Smooth muscle cell (in vitro differentiated cells): ENCODE data around the gene NFKB2. TPM values are rescaled to one million over a fixed set of nuclear protein-coding genes. Genes with fewer than 3 reads are reported as not detected.
A peak's percentile ranks its signal among the peaks of the same experiment; 100 is the strongest.

Experiments used
- DNase-seq: peaks from one replicate; lab custom pipeline; 2025; ENCODE audit not compliant: unreplicated experiment; lab: John Stamatoyannopoulos, UW
- H2AFZ ChIP-seq: fragments of 200-600 bp; sonication (generic); 2 replicates; pipeline ENCODE4 v1.6.0; 2016; ENCODE audit warnings: antibody characterized with exemption, low read depth, mild to moderate bottlenecking
- H3F3A ChIP-seq: fragments of 200-600 bp; sonication (generic); 2 replicates; pipeline ENCODE4 v1.6.0; 2017; ENCODE audit warnings: antibody characterized with exemption, low read depth
- H3K27ac ChIP-seq: fragments of 200-600 bp; sonication (generic); 2 replicates; pipeline ENCODE4 v1.5.1; 2016; ENCODE audit warnings: low read depth, mild to moderate bottlenecking
- H3K27me3 ChIP-seq: fragments of 200-600 bp; sonication (generic); 2 replicates; pipeline ENCODE4 v1.6.1; 2016; ENCODE audit warnings: low read depth, mild to moderate bottlenecking
- H3K36me3 ChIP-seq: fragments of 200-600 bp; sonication (generic); 2 replicates; pipeline ENCODE4 v1.5.1; 2016; ENCODE audit warnings: low read depth
- H3K4me1 ChIP-seq: fragments of 200-600 bp; sonication (generic); 2 replicates; pipeline ENCODE4 v1.5.1; 2016; ENCODE audit warnings: low read depth
- H3K4me2 ChIP-seq: fragments of 200-600 bp; sonication (generic); 2 replicates; pipeline ENCODE4 v1.6.0; 2016; ENCODE audit warnings: mild to moderate bottlenecking
- H3K4me3 ChIP-seq: fragments of 200-600 bp; sonication (generic); 2 replicates; pipeline ENCODE4 v1.5.1; 2016; ENCODE audit warnings: mild to moderate bottlenecking
- H3K79me2 ChIP-seq: fragments of 200-600 bp; sonication (generic); 2 replicates; pipeline ENCODE4 v1.6.0; 2016; ENCODE audit warnings: low read depth, mild to moderate bottlenecking
- H3K9ac ChIP-seq: fragments of 200-600 bp; sonication (generic); 2 replicates; pipeline ENCODE4 v1.6.0; 2016; ENCODE audit warnings: low read depth
- H3K9me3 ChIP-seq: fragments of 200-600 bp; sonication (generic); replicated peaks from 2 replicates; pipeline ENCODE4 v1.5.1; 2016; ENCODE audit warnings: low read depth
- H4K20me1 ChIP-seq: fragments of 200-600 bp; sonication (generic); 2 replicates; pipeline ENCODE4 v1.6.0; 2016; ENCODE audit warnings: low read depth
- CTCF ChIP-seq: fragments of 200-600 bp; sonication (generic); IDR thresholded peaks from 2 replicates; pipeline ENCODE4 v1.5.1; 2017; ENCODE audit warnings: borderline replicate concordance, mild to moderate bottlenecking, antibody characterized with exemption; ENCODE audit not compliant: insufficient read depth, poor library complexity, severe bottlenecking
- WGBS: methylation state at CpG from one replicate; pipeline ENCODE4 v1.1.7; 2016; ENCODE audit warnings: low lambda C conversion rate; 5-methylcytosine and 5-hydroxymethylcytosine counted together
- polyA plus RNA-seq: library from polyadenylated mRNA; unstranded; fragments of >200 nt; fragmentation: Nextera tagmentation; extraction: Ambion mirVana; gene quantifications from 2 replicates; pipeline ENCODE4 v1.2.1, GENCODE V29; 2016
- total RNA-seq: library from RNA; depleted of rRNA; stranded (reverse); fragments of >200 nt; gene quantifications from 2 replicates; pipeline ENCODE4 v1.2.3, GENCODE V29; 2014

Gene NFKB2
- total and polyA plus RNA-seq, 2 experiments from 2014 or later: 32.6 to 38.1 TPM

- 2% methylated on average over 35 of the region's 54 CpGs for WGBS
- no peaks in the 10 kb centered on the region for H3K9me3 ChIP-seq
- H3K27me3 ChIP-seq: peaks cover 23% of the 10 kb centered on the region
- H4K20me1 ChIP-seq: peaks cover 9% of the 10 kb centered on the region
- H3K36me3 ChIP-seq: no peaks in the 10 kb centered on the region
- H3K27ac ChIP-seq: no peak overlapping the region
- H3K9ac ChIP-seq: no peak overlapping the region
- H3K79me2 ChIP-seq: peaks cover 5% of the 10 kb centered on the region
- DNase-seq: peak; percentile 39
- H3F3A ChIP-seq: peaks cover 11% of the 10 kb centered on the region
- H3K4me3 ChIP-seq: peak overlapping the region; percentile 86
- peak overlapping the region; percentile 97 for H2AFZ ChIP-seq
- peak overlapping the region; percentile 98 for H3K4me2 ChIP-seq
- no peak for TF ChIP-seq CTCF
- H3K4me1 ChIP-seq: peaks cover 25% of the 10 kb centered on the region
Observed at GRCh38 chr10:102419269-102420180, 24.0 kb downstream of the NFKB2 start.

GRCh38 chr10:102420181-102420713 lies 24.7 kb downstream of the NFKB2 start:
- Histone ChIP-seq H3K9ac (no peak overlapping the region), H3K79me2 (peaks cover 5% of the 10 kb centered on the region), H2AFZ (peak overlapping the region; percentile 97), H3F3A (peaks cover 11% of the 10 kb centered on the region), H4K20me1 (peaks cover 9% of the 10 kb centered on the region), H3K36me3 (no peaks in the 10 kb centered on the region), H3K27ac (peak overlapping the region; percentile 58), H3K9me3 (no peaks in the 10 kb centered on the region), H3K4me3 (peak overlapping the region; percentile 86), H3K27me3 (peaks cover 23% of the 10 kb centered on the region), H3K4me2 (peak overlapping the region; percentile 98), H3K4me1 (peaks cover 20% of the 10 kb centered on the region)
- 1% methylated on average over 21 of the region's 21 CpGs for WGBS
- TF ChIP-seq CTCF: no peak
- no peak for DNase-seq

GRCh38 chr10:102420714-102421506 lies 25.4 kb downstream of the NFKB2 start, which contains the start of gene FBXL15:
TSS of gene FBXL15 (plus strand) at chr10:102420836. CDS start at chr10:102421130, 294 bp downstream.
- TF ChIP-seq CTCF: no peak
- H2AFZ ChIP-seq: peak within 1 kb of the TSS; percentile 97
- DNase-seq: peak; percentile 96
- H4K20me1 ChIP-seq: peaks cover 9% of the 10 kb centered on the region
- H3K9me3 ChIP-seq: no peaks in the 10 kb centered on the region
- peak within 1 kb of the TSS; percentile 98 for H3K4me2 ChIP-seq
- peaks cover 23% of the 10 kb centered on the region for H3K27me3 ChIP-seq
- H3K27ac ChIP-seq: peak within 1 kb of the TSS; percentile 58
- H3K79me2 ChIP-seq: peaks cover 5% of the 10 kb centered on the region
- peak within 1 kb of the TSS; percentile 86 for H3K4me3 ChIP-seq
- H3K36me3 ChIP-seq: no peaks in the 10 kb centered on the region
- peaks cover 11% of the 10 kb centered on the region for H3F3A ChIP-seq
- peak within 1 kb of the TSS; percentile 51 for H3K9ac ChIP-seq
- WGBS: 1% methylated on average over 59 of the region's 66 CpGs
- H3K4me1 ChIP-seq: peaks cover 20% of the 10 kb centered on the region
